Natural killer cell (primary cell): Measurements from ENCODE around the gene IQSEC1. TPM values are rescaled to one million over a fixed set of nuclear protein-coding genes. Genes with fewer than 3 reads are reported as not detected.

Experiments
- ATAC-seq, 3 donors: fragments of 150-1000 bp in 2 of 3; fragments of 200-7000 bp in 1 of 3; cut with Tn5 transposase; 1 replicate in 1 of 3; 2 replicates in 2 of 3; pipeline ENCODE4 v1.10.0; 2021; ENCODE audit warnings: mild to moderate bottlenecking in 2 of 3, moderate library complexity in 2 of 3
- DNase-seq, 2 donors: peaks; one replicate each; pipeline versions ENCODE4 v3.0.0 to v3.0.0-alpha.2; 2013 to 2021; ENCODE audit warnings: mixed read lengths in 1 of 2
- H3K27ac ChIP-seq: one replicate; pipeline ENCODE4 v1.5.1; 2013; ENCODE audit warnings: mild to moderate bottlenecking, low read length
- H3K27me3 ChIP-seq: one replicate; pipeline ENCODE4 v1.6.1; 2013; ENCODE audit warnings: low read length; ENCODE audit not compliant: control insufficient read depth, insufficient read depth
- H3K36me3 ChIP-seq: one replicate; pipeline ENCODE4 v1.6.1; 2013; ENCODE audit warnings: low read length; ENCODE audit not compliant: control insufficient read depth, insufficient read depth
- H3K4me1 ChIP-seq: one replicate; pipeline ENCODE4 v1.6.1; 2013; ENCODE audit warnings: low read length; ENCODE audit not compliant: control insufficient read depth, insufficient read depth
- H3K4me3 ChIP-seq: one replicate; pipeline ENCODE4 v1.5.1; 2013; ENCODE audit warnings: low read length
- H3K9me3 ChIP-seq: one replicate; pipeline ENCODE4 v1.6.1; 2013; ENCODE audit warnings: low read length; ENCODE audit not compliant: control insufficient read depth, insufficient read depth
- H3K27ac Mint-ChIP-seq, 2 donors: one replicate each; pipeline ENCODE4 v1.8.0; 2022; ENCODE audit warnings: mild to moderate bottlenecking in 2 of 2, mixed read lengths in 2 of 2, moderate library complexity in 1 of 2
- H3K27me3 Mint-ChIP-seq, 2 donors: one replicate each; pipeline ENCODE4 v1.8.0; 2022; ENCODE audit warnings: low read depth in 2 of 2, mixed read lengths in 2 of 2
- H3K36me3 Mint-ChIP-seq: one replicate; pipeline ENCODE4 v1.8.0; 2022; ENCODE audit warnings: mixed read lengths
- H3K4me1 Mint-ChIP-seq, 2 donors: one replicate each; pipeline ENCODE4 v1.8.0; 2022; ENCODE audit warnings: mixed read lengths in 2 of 2
- H3K4me3 Mint-ChIP-seq: one replicate; pipeline ENCODE4 v1.8.0; 2022; ENCODE audit warnings: mild to moderate bottlenecking, moderate library complexity, mixed read lengths
- H3K9me3 Mint-ChIP-seq, 2 donors: one replicate each; pipeline ENCODE4 v1.8.0; 2022; ENCODE audit warnings: mixed read lengths in 2 of 2
- CTCF ChIP-seq: fragments of 200-600 bp; IDR thresholded peaks from one replicate; pipeline ENCODE4 v1.8.0; 2022; ENCODE audit warnings: antibody characterized with exemption
- WGBS: methylation state at CpG from one replicate; pipeline ENCODE4 v1.1.7; 2013; ENCODE audit warnings: missing lambda C conversion rate; ENCODE audit not compliant: insufficient coverage; 5-methylcytosine and 5-hydroxymethylcytosine counted together
- intact Hi-C: fragments of 100-400 bp; cut with micrococcal nuclease; formaldehyde crosslinking; loops from one replicate; pipeline ENCODE4 v1.14.2; 2022
- total RNA-seq, 4 donors: library from RNA; stranded (reverse); fragments of 120-200 nt in 1 of 4; gene quantifications; one replicate each; pipeline versions ENCODE4 v1.2.3 to v1.2.4, GENCODE V29; 2013 to 2022

Gene IQSEC1
- total RNA-seq, 3 donors from 2014 or later (not counting 1 experiment from before 2014, with no cell fraction given), result 124 to 189 (median 138) TPM

- Mint-ChIP-seq H3K36me3 (no peaks in the 10 kb centered on the region), H3K4me1 (peaks cover 4 to 9% of the 10 kb centered on the region in 2 donors), H3K4me3 (no peak overlapping the region), H3K27ac (peak overlapping the region in 1 of 2 donors; percentile 63), H3K9me3 (no peaks in the 10 kb centered on the region), H3K27me3 (peaks cover 0 to 11% of the 10 kb centered on the region in 2 donors)
- no peaks in the 10 kb centered on the region for H3K36me3 ChIP-seq
- H3K27me3 ChIP-seq, result no peaks in the 10 kb centered on the region
- no peak for TF ChIP-seq CTCF
- no peak overlapping the region for H3K27ac ChIP-seq
- H3K4me3 ChIP-seq, result no peak overlapping the region
- ATAC-seq (no peak), DNase-seq (no peak)
- intact Hi-C loops, result no loop called here
- H3K9me3 ChIP-seq, result no peaks in the 10 kb centered on the region
- H3K4me1 ChIP-seq, result peaks cover 22% of the 10 kb centered on the region
- 84% methylated on average over 27 of the region's 27 CpGs for WGBS
Observed at GRCh38 chr3:13113346-13114330, 40.4 kb upstream of the IQSEC1 start.

DNA sequence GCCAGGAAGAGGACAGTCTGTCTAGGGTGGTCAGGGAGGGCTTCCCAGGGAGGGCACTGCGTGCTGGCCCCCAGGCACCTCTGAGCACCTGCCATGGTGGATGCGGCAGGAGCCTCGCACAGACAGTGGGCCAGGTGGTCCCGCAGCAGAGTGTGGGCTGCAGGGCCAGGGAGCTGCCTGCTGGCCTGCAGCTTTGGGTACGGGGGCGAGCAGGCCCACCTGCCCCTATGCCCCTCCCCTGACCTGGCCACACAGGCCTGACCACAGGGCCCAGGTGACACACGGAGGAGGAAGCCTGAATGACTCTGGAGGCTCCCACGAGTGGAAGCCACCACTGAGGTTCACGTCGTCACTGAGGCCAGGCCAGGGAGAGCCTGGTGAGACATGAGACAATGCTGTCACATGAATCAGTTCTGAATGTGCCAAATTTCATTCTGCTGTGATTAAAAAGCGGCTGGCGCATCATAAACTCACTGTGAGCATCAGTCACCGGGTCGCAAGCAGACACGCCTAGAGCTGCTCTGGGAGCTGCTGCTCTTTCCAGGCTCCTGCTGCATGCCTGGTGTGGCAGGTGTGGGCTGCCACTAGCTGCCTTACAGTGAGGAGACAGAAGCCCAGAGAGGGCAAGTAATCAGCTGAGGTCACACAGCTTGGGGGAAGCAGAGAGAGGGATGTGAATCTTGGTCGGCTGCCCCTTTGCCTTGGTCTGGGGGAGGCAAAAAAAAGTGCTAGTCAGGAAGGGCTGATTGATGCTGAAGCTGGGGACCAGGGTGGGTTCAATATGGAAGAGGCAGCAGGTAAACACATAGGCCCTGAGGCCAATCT lies 39.5 kb upstream of the IQSEC1 start:
- peak overlapping the region in 1 of 2 donors; percentile 63 for H3K27ac Mint-ChIP-seq
- WGBS, result 80% methylated on average over 16 of the region's 16 CpGs
- H3K36me3 Mint-ChIP-seq, result no peaks in the 10 kb centered on the region
- Histone ChIP-seq H3K36me3 (no peaks in the 10 kb centered on the region), H3K4me3 (no peak overlapping the region), H3K27ac (no peak overlapping the region), H3K27me3 (no peaks in the 10 kb centered on the region), H3K9me3 (no peaks in the 10 kb centered on the region), H3K4me1 (peaks cover 22% of the 10 kb centered on the region)
- ATAC-seq, result no peak
- H3K27me3 Mint-ChIP-seq, result peaks cover 0 to 7% of the 10 kb centered on the region in 2 donors
- H3K9me3 Mint-ChIP-seq, result no peaks in the 10 kb centered on the region
- peaks cover 4 to 9% of the 10 kb centered on the region in 2 donors for H3K4me1 Mint-ChIP-seq
- no peak for TF ChIP-seq CTCF
- no peak for DNase-seq
- intact Hi-C loops, result no loop called here
- H3K4me3 Mint-ChIP-seq, result no peak overlapping the region

- no peak overlapping the region for H3K4me3 Mint-ChIP-seq
- peaks cover 4 to 9% of the 10 kb centered on the region in 2 donors for H3K4me1 Mint-ChIP-seq
Observed at GRCh38 chr3:13111873-13112520, 38.8 kb upstream of the IQSEC1 start.

More at GRCh38 chr3:13111873-13112520, 38.8 kb upstream of the IQSEC1 start:
- 92% methylated on average over 13 of the region's 13 CpGs for WGBS
- Histone ChIP-seq H3K4me1 (peaks cover 22% of the 10 kb centered on the region), H3K4me3 (no peak overlapping the region), H3K27me3 (no peaks in the 10 kb centered on the region), H3K9me3 (no peaks in the 10 kb centered on the region), H3K36me3 (no peaks in the 10 kb centered on the region), H3K27ac (no peak overlapping the region)
- Mint-ChIP-seq H3K36me3 (no peaks in the 10 kb centered on the region), H3K27ac (peak overlapping the region in 1 of 2 donors; percentile 63), H3K9me3 (no peaks in the 10 kb centered on the region), H3K27me3 (peaks cover 0 to 7% of the 10 kb centered on the region in 2 donors)
- TF ChIP-seq CTCF, result no peak
- no peak for ATAC-seq
- intact Hi-C loops, result no loop called here
- no peak for DNase-seq
